Coronary artery (tissue), 2 donors: ENCODE data around the gene SCML2.

ENCODE experiments used
- DNase-seq: peaks from one replicate; pipeline ENCODE4 v3.0.0-alpha.2; 2017; ENCODE audit warnings: low spot score
- H3K27ac ChIP-seq, 2 donors: fragments of 200-600 bp; sonication (generic); one replicate each; pipeline ENCODE4 v1.5.1; 2016 to 2019
- H3K4me3 ChIP-seq: fragments of 200-600 bp; sonication (generic); 2 replicates; pipeline ENCODE4 v1.5.1; 2016; ENCODE audit warnings: mild to moderate bottlenecking, moderate library complexity
- TF ChIP-seq, protein P1 (sequence below): fragments of 200-600 bp; sonication (generic); IDR thresholded peaks from one replicate; pipeline ENCODE4 v1.5.1; 2019; ENCODE audit warnings: antibody characterized with exemption

SCML2 gene

GRCh38 chrX:18220786-18221185 is 133.7 kb downstream of the SCML2 start, which contains the start of gene BEND2:
Gene BEND2 (minus strand): TSS chrX:18220886. CDS start chrX:18220750, 136 bp downstream.
- H3K27ac ChIP-seq = no peak within 1 kb of the TSS
- TF ChIP-seq, protein P1, sequence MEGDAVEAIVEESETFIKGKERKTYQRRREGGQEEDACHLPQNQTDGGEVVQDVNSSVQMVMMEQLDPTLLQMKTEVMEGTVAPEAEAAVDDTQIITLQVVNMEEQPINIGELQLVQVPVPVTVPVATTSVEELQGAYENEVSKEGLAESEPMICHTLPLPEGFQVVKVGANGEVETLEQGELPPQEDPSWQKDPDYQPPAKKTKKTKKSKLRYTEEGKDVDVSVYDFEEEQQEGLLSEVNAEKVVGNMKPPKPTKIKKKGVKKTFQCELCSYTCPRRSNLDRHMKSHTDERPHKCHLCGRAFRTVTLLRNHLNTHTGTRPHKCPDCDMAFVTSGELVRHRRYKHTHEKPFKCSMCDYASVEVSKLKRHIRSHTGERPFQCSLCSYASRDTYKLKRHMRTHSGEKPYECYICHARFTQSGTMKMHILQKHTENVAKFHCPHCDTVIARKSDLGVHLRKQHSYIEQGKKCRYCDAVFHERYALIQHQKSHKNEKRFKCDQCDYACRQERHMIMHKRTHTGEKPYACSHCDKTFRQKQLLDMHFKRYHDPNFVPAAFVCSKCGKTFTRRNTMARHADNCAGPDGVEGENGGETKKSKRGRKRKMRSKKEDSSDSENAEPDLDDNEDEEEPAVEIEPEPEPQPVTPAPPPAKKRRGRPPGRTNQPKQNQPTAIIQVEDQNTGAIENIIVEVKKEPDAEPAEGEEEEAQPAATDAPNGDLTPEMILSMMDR = no peak
- H3K4me3 ChIP-seq = no peak within 1 kb of the TSS
- DNase-seq = no peak

- no peak for DNase-seq
- TF ChIP-seq, protein P1 = no peak
- Histone ChIP-seq H3K27ac (no peak overlapping the region), H3K4me3 (no peak overlapping the region)
These were observed 144.0 kb downstream of the SCML2 start for GRCh38 chrX:18210470-18210869.

DNA sequence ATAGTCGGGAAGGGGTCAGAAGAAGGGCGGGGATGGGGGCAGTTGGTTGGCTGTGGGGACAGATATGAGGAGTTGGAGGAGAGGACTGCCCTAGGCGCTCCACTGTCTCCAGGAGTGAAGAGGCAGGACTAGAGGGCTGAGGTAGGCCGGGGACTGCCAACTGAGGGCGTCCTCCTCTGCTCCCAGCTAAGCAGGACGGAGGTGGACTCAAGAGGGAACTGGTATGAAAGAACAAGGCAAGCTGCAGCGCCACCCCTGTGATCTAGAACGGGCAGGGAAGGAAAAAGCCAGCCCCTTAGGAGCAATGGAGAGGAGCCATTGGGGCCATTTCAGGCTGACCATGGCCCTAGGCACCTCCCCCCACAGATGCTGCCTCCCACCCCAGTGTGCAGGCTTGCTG is 147.8 kb downstream of the SCML2 start:
- TF ChIP-seq, protein P1 = no peak
- no peak overlapping the region for H3K4me3 ChIP-seq
- no peak for DNase-seq
- H3K27ac ChIP-seq = no peak overlapping the region

DNA sequence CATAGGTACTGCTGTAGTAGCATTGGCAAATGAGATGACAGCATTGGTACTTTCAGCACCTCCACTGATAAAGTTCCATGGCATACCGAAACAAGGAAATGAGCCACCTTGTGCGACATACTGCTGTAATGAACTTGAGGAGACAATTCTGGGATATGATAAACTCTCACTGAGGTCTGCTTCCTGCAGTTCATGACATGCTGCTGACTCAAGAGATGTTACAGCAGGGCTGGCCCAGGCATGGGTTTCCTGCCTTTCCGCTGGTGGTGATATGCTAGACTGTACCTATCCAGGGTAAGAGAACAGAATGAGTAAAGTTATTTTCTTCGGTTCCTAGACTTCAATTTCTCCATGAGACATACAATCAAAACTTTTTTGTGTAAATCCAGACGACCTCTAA is 150.9 kb downstream of the SCML2 start:
- no peak overlapping the region for H3K27ac ChIP-seq
- H3K4me3 ChIP-seq = no peak overlapping the region
- no peak for DNase-seq
- TF ChIP-seq, protein P1 = no peak

DNA sequence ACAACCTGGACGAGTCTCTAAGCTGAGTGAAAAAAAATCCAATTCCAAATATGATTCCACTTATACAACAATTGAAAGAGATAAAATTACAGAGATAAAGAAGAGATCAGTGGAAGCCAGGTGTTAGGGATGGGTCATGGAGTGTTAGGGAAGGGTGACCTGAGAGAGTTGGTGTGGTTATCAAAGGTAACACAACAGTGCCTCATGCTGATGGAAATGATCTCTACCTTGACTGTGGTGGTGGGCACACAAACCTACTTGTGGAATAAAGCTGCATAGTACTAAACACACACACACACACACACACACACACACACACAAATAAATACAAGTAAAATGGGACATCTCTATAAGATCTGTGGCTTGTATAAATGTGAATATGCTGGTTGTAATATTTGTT is 159.8 kb downstream of the SCML2 start:
- H3K27ac ChIP-seq = no peak overlapping the region
- TF ChIP-seq, protein P1 = no peak
- DNase-seq = no peak
- H3K4me3 ChIP-seq = no peak overlapping the region
